Measurements from ENCODE around the gene DDX51.

DNA sequence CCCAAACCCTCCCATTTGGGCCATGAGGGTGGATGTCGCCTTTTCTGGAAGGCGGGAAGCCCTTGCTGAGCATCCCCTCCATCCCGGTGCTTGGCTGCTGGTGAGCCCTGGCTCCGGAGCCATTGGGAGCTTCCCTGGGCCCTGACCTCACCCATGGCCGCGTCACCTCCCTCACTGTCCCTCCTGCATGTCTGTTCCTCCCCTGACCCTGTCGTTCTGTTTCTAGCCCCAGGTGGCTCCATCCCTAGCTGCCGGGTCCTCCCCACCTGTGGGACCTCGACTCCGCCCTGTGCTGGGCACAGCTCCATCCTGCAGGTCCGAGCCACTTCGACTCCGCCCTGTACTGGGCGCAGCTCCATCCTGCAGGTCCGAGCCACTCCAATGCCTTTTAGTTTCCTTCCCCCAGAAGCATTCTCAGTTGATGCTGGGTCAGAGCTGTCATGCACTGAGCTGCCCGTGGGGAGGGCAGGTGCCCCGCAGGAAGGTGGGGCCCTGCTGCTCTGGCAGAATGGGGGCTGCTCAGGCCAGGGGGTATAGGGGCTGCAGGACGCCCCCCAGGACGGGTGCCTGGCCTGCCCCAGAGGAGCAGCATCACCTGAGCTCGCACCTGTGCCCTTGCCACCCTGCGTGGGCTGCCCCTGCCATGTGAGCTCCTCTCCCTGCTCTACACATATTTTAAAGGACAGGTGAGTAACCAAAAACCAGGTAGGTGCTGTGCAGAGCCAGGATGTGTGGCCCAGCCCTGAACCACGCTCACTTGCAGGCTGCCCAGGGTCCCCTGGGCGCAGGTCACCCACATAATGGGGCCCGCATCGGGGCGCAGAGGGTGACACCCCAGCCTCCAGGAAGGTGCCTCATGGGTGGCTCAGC, 19.2 kb upstream of the DDX51 start:
- TF ChIP-seq RCOR1 (IDR thresholded peaks at IDR 0.05; ENCODE audit: insufficient replicate concordance, low read length): no peak
- TF ChIP-seq, protein P1, sequence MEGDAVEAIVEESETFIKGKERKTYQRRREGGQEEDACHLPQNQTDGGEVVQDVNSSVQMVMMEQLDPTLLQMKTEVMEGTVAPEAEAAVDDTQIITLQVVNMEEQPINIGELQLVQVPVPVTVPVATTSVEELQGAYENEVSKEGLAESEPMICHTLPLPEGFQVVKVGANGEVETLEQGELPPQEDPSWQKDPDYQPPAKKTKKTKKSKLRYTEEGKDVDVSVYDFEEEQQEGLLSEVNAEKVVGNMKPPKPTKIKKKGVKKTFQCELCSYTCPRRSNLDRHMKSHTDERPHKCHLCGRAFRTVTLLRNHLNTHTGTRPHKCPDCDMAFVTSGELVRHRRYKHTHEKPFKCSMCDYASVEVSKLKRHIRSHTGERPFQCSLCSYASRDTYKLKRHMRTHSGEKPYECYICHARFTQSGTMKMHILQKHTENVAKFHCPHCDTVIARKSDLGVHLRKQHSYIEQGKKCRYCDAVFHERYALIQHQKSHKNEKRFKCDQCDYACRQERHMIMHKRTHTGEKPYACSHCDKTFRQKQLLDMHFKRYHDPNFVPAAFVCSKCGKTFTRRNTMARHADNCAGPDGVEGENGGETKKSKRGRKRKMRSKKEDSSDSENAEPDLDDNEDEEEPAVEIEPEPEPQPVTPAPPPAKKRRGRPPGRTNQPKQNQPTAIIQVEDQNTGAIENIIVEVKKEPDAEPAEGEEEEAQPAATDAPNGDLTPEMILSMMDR (conservative IDR thresholded peaks at IDR 0.05; ENCODE audit: low read depth, low read length): no peak
- TF ChIP-seq FOS (IDR thresholded peaks at IDR 0.05; ENCODE audit: low read depth, low read length): no peak
- TF ChIP-seq, protein P2, sequence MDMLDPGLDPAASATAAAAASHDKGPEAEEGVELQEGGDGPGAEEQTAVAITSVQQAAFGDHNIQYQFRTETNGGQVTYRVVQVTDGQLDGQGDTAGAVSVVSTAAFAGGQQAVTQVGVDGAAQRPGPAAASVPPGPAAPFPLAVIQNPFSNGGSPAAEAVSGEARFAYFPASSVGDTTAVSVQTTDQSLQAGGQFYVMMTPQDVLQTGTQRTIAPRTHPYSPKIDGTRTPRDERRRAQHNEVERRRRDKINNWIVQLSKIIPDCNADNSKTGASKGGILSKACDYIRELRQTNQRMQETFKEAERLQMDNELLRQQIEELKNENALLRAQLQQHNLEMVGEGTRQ (IDR thresholded peaks at IDR 0.05; ENCODE audit: low read depth, low read length): no peak
- no peak for TF ChIP-seq MXI1 (IDR thresholded peaks at IDR 0.05; ENCODE audit: borderline replicate concordance, low read depth, low read length)
- no peak for TF ChIP-seq SMC3 (IDR thresholded peaks at IDR 0.05; ENCODE audit: low read depth, low read length)
- no peak for TF ChIP-seq POLR2A (IDR thresholded peaks at IDR 0.05; ENCODE audit: low read depth, low read length)
- no peak for TF ChIP-seq CEBPB (IDR thresholded peaks at IDR 0.05; ENCODE audit: low read depth, low read length)
- TF ChIP-seq BHLHE40 (IDR thresholded peaks at IDR 0.05; ENCODE audit: low read depth, low read length): no peak
- TF ChIP-seq RAD21 (IDR thresholded peaks at IDR 0.05; ENCODE audit: low read length): no peak
- TF ChIP-seq RFX5 (IDR thresholded peaks at IDR 0.05; ENCODE audit: low read depth, low read length): no peak
